Neuron (in vitro differentiated cells): ENCODE results near the gene THBD.
A peak's percentile ranks its signal among the peaks of the same experiment; 100 is the strongest.

Experiments
- H2AFZ ChIP-seq: one replicate; pipeline ENCODE4 v1.6.1; 2013; ENCODE audit warnings: low read depth, mild to moderate bottlenecking, inconsistent platforms, low read length, moderate library complexity
- H3K27me3 ChIP-seq: one replicate; pipeline ENCODE4 v1.6.1; 2013; ENCODE audit warnings: low read length; ENCODE audit not compliant: insufficient read depth
- H3K36me3 ChIP-seq: one replicate; pipeline ENCODE4 v1.6.1; 2013; ENCODE audit warnings: low read length; ENCODE audit not compliant: insufficient read depth
- H3K4me1 ChIP-seq: one replicate; pipeline ENCODE4 v1.6.1; 2013; ENCODE audit warnings: low read length; ENCODE audit not compliant: insufficient read depth
- H3K4me3 ChIP-seq: 2 replicates; pipeline ENCODE4 v1.5.1; 2013; ENCODE audit warnings: mild to moderate bottlenecking, low read length, moderate library complexity
- H3K9me3 ChIP-seq: one replicate; pipeline ENCODE4 v1.6.1; 2013; ENCODE audit warnings: low read length

Gene THBD

DNA sequence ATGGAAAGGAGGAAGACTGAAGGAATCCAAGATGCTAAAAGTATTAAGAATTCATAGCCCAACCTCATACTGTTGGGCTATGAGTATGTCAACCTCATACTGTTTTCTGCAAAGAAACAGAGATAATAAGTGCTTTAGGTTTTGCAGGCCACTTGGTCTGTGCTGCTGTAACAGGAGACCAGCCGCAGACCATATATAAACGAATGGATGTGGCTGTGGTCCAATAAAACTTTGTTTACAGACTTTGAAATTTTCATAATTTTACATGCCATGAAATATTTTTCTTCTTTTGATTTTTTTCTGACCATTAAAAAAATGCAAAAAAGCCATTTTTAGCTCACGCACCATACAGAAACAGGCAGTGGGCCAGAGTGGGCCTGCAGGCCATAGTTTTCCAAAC lies 13.7 kb upstream of the THBD start:
- Histone ChIP-seq H2AFZ (no peak overlapping the region), H3K36me3 (no peaks in the 10 kb centered on the region), H3K27me3 (no peaks in the 10 kb centered on the region), H3K4me1 (no peaks in the 10 kb centered on the region), H3K4me3 (no peak overlapping the region), H3K9me3 (no peaks in the 10 kb centered on the region)

GRCh38 chr20:23062632-23063031 lies 13.2 kb upstream of the THBD start:
- Histone ChIP-seq H3K4me3 (no peak overlapping the region), H3K9me3 (no peaks in the 10 kb centered on the region), H3K27me3 (no peaks in the 10 kb centered on the region), H3K36me3 (no peaks in the 10 kb centered on the region), H3K4me1 (no peaks in the 10 kb centered on the region), H2AFZ (no peak overlapping the region)

DNA sequence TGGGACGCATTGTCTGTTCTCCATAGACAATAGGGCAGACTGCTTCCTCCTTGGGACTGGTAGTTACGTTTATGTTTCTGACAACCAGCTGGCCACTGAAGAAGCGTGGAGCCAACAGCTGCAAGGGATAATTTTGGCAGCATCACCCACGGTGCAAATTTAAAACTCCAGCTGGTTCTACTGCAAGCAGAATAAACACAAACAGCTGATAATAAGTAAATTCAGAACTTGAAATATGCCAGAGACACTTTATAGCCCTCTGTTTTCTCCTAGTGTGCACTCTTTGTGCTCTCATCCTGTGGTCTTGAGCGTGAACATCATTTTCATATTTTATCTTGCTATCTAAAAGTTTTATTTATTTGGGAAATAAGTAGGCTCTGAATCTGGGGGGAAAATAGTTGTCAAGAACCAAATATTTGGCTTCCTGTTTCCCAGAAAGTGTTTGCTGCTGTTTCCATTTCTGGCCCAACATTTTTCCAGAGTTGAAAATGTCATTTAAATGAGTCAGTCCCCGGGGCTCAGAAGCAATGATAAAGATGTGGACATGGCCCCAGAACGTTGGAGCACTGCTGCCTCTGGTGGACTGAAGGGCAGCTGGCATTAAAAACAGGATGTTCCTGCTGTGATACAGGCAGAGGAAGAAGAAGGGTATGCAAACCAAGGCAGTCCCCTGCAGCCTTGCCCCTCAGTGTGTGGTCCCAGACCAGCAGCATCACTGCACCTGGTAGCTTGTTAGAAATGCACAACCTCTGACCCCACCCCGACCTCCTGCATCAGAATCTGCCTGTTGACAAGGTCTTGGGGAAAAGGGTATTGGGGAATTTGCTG lies 12.5 kb upstream of the THBD start:
- H3K4me1 ChIP-seq = no peaks in the 10 kb centered on the region
- H3K9me3 ChIP-seq = no peaks in the 10 kb centered on the region
- no peaks in the 10 kb centered on the region for H3K36me3 ChIP-seq
- no peaks in the 10 kb centered on the region for H3K27me3 ChIP-seq
- H2AFZ ChIP-seq = no peak overlapping the region
- no peak overlapping the region for H3K4me3 ChIP-seq

GRCh38 chr20:23061262-23061661 lies 11.8 kb upstream of the THBD start:
- no peaks in the 10 kb centered on the region for H3K4me1 ChIP-seq
- no peaks in the 10 kb centered on the region for H3K9me3 ChIP-seq
- H2AFZ ChIP-seq = no peak overlapping the region
- no peaks in the 10 kb centered on the region for H3K36me3 ChIP-seq
- H3K4me3 ChIP-seq = no peak overlapping the region
- no peaks in the 10 kb centered on the region for H3K27me3 ChIP-seq

DNA sequence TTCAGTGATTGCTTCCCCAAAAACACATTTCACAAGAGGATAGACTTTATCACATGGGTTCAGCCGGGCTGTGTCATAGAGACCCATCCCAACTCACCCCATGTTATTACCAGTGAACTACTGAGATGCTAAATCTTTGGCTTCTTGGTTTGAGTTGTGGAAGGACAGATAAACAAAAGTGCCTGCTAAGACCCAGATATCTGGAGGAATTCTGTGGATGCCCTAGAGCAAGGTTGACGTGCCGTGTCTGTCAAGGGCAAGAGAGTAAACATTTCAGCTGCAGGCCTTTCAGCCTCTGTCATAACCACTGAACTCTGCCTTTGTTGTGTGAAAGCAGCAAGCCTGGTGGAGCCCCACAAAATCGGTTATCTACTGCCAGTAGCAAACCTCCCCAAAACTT lies 11.2 kb upstream of the THBD start:
- Histone ChIP-seq H2AFZ (no peak overlapping the region), H3K4me1 (no peaks in the 10 kb centered on the region), H3K9me3 (no peaks in the 10 kb centered on the region), H3K27me3 (no peaks in the 10 kb centered on the region), H3K36me3 (no peaks in the 10 kb centered on the region), H3K4me3 (no peak overlapping the region)

- Histone ChIP-seq H3K9me3 (no peaks in the 10 kb centered on the region), H2AFZ (no peak overlapping the region), H3K4me3 (no peak overlapping the region), H3K4me1 (no peaks in the 10 kb centered on the region), H3K36me3 (no peaks in the 10 kb centered on the region), H3K27me3 (no peaks in the 10 kb centered on the region)
Observed at GRCh38 chr20:23059846-23060245, 10.4 kb upstream of the THBD start.

DNA sequence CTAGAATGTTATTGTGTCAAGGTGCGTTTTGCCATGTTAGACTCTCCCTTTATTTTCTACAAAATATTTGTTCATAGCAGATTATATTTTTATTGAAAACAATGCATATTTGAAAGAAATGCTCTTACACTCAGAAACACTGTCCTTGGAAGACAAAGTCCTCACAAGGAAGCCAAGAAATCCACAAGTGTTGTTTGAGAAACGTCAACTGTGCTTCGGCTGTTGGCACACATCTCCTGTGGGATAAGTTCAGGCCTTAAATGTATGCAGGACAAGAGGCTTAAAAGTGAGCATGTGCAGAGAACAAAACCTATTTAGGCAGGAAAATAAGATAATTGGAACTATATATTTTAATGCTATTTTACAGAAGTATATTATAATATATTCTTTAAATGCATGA lies 9.5 kb upstream of the THBD start:
- Histone ChIP-seq H3K4me3 (no peak overlapping the region), H3K36me3 (no peaks in the 10 kb centered on the region), H3K9me3 (no peaks in the 10 kb centered on the region)

DNA sequence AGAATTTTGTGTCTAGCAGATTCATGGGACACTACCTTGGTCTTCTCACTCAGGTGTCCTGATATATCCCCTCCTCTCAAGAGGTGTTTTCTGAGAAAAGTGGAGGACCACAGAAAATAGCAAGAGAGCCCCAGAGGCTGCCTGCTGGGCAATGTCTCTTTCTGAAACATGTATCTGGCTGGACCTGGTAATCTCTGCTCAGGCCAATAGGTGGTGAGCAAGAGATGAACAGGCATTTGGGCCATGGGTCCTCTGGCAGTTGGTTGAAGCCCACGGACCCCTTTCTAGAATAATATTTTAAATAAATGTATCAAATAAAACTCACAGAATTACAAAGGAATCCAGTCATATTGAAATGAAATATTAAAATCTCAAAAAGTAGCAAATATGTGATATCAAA lies 8.8 kb upstream of the THBD start:
- no peaks in the 10 kb centered on the region for H3K36me3 ChIP-seq

More for the DNA sequence above, 9.5 kb upstream of the THBD start:
- Histone ChIP-seq H3K27me3 (no peaks in the 10 kb centered on the region), H3K4me1 (no peaks in the 10 kb centered on the region), H2AFZ (no peak overlapping the region)

DNA sequence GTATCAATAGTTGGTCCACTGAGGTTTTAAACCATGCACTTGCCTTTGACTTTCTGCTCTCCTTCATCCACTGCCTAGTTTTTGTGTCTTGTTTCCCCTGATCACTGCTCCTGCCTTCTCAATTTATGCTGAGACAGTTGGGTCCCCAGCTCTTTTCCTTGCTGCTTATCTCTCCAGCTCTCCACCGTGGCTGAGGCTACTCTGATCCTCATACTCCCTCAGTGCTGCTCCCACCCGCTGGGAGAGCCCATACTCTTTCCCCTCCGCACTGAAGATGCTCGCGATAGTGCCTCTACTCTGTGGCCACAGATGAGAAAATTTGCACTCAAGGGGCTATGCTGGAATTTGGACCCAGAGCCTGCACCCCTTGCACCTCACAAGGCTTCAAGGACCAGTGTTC lies 3.4 kb upstream of the THBD start:
- Histone ChIP-seq H3K36me3 (no peaks in the 10 kb centered on the region), H3K27me3 (peaks cover 56% of the 10 kb centered on the region)

More for the DNA sequence above, 8.8 kb upstream of the THBD start:
- Histone ChIP-seq H2AFZ (no peak overlapping the region), H3K4me3 (no peak overlapping the region), H3K9me3 (no peaks in the 10 kb centered on the region), H3K27me3 (peaks cover 2% of the 10 kb centered on the region), H3K4me1 (no peaks in the 10 kb centered on the region)

DNA sequence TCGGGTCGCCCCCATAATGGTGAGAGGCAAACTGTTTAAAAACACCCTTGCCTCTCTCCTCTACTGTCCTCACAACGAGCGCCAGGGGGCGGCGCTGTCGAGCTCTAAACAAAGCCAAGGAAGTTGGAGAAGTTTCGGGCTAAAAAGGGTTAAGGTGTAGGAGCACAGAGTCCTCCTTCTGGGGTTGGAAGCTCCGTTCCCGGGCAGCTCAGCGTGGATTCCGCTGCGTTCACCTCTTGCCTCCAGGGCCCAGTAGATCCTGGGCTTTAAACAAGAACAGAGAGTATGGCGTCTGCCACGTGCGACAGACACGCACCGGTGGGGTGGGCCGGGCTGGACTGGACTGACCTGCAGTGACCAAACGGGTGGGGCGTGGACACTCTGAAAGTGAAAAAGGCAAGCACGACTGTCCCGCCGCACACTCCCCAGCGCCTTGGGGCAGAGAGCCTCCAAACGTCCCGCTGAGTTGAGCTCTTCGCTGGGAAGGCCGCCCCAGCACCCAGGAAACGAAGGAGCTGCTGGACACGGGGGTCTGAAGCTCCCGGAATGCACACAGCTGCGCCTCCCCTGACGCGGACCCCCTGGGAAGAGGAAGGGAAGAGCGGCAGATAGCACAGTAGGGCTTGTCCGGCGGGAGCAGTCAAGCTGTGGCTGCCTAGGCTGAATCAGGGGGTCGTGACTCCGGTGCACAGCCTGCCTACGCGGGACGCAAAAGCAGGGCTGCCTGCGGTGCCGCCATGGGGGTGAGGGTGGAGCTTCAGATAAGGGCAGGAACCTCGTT lies 1.6 kb upstream of the THBD start:
- Histone ChIP-seq H3K4me1 (no peaks in the 10 kb centered on the region), H3K9me3 (no peaks in the 10 kb centered on the region), H3K36me3 (no peaks in the 10 kb centered on the region), H3K4me3 (peak overlapping the region; percentile 22), H3K27me3 (peaks cover 63% of the 10 kb centered on the region), H2AFZ (no peak overlapping the region)

More for the DNA sequence above, 3.4 kb upstream of the THBD start:
- H3K4me1 ChIP-seq = no peaks in the 10 kb centered on the region
- no peaks in the 10 kb centered on the region for H3K9me3 ChIP-seq
- no peak overlapping the region for H3K4me3 ChIP-seq
- no peak overlapping the region for H2AFZ ChIP-seq

DNA sequence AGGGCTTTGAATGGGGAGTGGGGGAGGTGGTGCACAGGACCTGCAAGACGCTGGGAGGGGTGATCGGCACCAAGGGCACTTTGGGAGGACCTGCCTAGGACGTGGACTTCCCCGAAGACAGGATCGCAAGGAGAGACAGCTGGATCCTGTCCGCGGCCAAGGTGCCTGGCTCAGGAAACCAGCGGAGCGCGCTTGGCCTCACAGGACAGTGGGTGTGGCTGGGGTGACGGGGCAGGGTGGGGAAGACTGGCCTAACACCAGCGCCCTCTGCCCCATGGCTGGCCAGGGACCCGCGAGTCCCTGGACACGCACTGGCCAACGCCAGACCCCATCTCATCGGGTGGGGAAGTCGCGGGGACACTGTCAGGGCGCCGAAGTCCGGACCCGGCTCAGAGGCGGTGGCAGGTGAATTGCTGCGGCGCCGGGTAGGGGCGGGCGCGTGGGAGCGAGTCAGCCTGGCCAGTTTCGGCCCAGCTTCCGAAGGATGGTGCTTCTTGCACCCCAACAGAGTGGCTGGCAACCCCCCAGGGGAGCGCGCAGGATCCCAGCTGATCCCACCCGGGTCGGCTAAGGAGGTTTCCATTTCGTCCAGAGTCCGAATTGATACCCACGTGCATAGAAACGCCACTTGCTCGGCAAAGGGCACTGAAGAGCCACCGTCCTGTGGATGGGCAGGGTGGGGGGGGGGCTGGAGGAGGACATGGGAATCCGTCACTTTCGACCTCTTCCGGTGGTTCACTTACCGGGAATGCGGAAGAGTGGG lies 785 bp upstream of the THBD start:
- H3K4me1 ChIP-seq = no peaks in the 10 kb centered on the region
- peaks cover 65% of the 10 kb centered on the region for H3K27me3 ChIP-seq

GRCh38 chr20:23048283-23049200 lies 930 bp downstream of the THBD start:
- H3K4me3 ChIP-seq = no peak overlapping the region

More for the DNA sequence above, 785 bp upstream of the THBD start:
- H3K4me3 ChIP-seq = no peak overlapping the region
- no peaks in the 10 kb centered on the region for H3K36me3 ChIP-seq
- H3K9me3 ChIP-seq = no peaks in the 10 kb centered on the region
- H2AFZ ChIP-seq = no peak overlapping the region

More at GRCh38 chr20:23048283-23049200, 930 bp downstream of the THBD start:
- peak overlapping the region; percentile 13 for H2AFZ ChIP-seq
- H3K4me1 ChIP-seq = no peaks in the 10 kb centered on the region
- H3K9me3 ChIP-seq = no peaks in the 10 kb centered on the region
- H3K27me3 ChIP-seq = peaks cover 65% of the 10 kb centered on the region
- no peaks in the 10 kb centered on the region for H3K36me3 ChIP-seq
